CD4-positive, alpha-beta T cell (primary cell): ENCODE measurements around the gene FMNL1. TPM values are rescaled to one million over a fixed set of nuclear protein-coding genes. Genes with fewer than 3 reads are reported as not detected.

Experiments used
- ATAC-seq: fragments of 200-7000 bp; cut with Tn5 transposase; one replicate; pipeline ENCODE4 v1.10.0; 2022; ENCODE audit warnings: mild to moderate bottlenecking; ENCODE audit not compliant: poor library complexity
- CTCF ChIA-PET: fragments of 350-600 bp; sonication (Branson Sonifier 250); formaldehyde crosslinking; loops from one replicate; lab custom pipeline; 2021; ENCODE audit warnings: antibody characterized with exemption, inconsistent platforms; lab: Charles Lee
- POLR2A ChIA-PET: fragments of 350-600 bp; sonication (Branson Sonifier 250); formaldehyde crosslinking; loops from one replicate; lab custom pipeline; 2021; ENCODE audit warnings: antibody characterized with exemption, inconsistent platforms; lab: Charles Lee
- DNase-seq, 14 experiments: peaks; one replicate each; pipeline ENCODE4 v3.0.0-alpha.2; 2013 to 2020; ENCODE audit warnings: mixed read lengths in 2 of 14
- H3K27ac ChIP-seq, 2 donors: one replicate each; pipeline versions ENCODE4 v1.5.1 to v1.7.0; 2013; ENCODE audit warnings: low read length in 2 of 2, low read depth in 1 of 2, mild to moderate bottlenecking in 1 of 2
- H3K27me3 ChIP-seq, 2 experiments: 1 replicate in 1 of 2; 2 replicates in 1 of 2; pipeline versions ENCODE4 v1.6.1 to v1.7.0; 2013; ENCODE audit warnings: low read length in 2 of 2, control low read depth in 1 of 2, mild to moderate bottlenecking in 1 of 2, moderate library complexity in 1 of 2; ENCODE audit not compliant: insufficient read depth in 2 of 2, control insufficient read depth in 1 of 2
- H3K36me3 ChIP-seq: one replicate; pipeline ENCODE4 v1.6.1; 2013; ENCODE audit warnings: low read length, control low read depth; ENCODE audit not compliant: insufficient read depth
- H3K4me1 ChIP-seq: one replicate; pipeline ENCODE4 v1.6.1; 2013; ENCODE audit warnings: low read length, control low read depth; ENCODE audit not compliant: insufficient read depth
- H3K4me3 ChIP-seq: one replicate; pipeline ENCODE4 v1.5.1; 2013; ENCODE audit warnings: mild to moderate bottlenecking, low read length, moderate library complexity
- H3K9me3 ChIP-seq, 2 experiments: 1 replicate in 1 of 2; 2 replicates in 1 of 2; pipeline versions ENCODE4 v1.6.1 to v1.7.0; 2013; ENCODE audit warnings: low read length in 2 of 2, mild to moderate bottlenecking in 2 of 2, control low read depth in 1 of 2, moderate library complexity in 1 of 2; ENCODE audit not compliant: control insufficient read depth in 1 of 2, insufficient read depth in 1 of 2
- H3K27ac Mint-ChIP-seq: one replicate; pipeline ENCODE4 v1.8.0; 2020; ENCODE audit warnings: mixed read lengths
- H3K27me3 Mint-ChIP-seq: one replicate; pipeline ENCODE4 v1.8.0; 2021; ENCODE audit warnings: mixed read lengths
- H3K36me3 Mint-ChIP-seq: one replicate; pipeline ENCODE4 v1.8.0; 2021; ENCODE audit warnings: low read depth, mixed read lengths
- H3K4me1 Mint-ChIP-seq: one replicate; pipeline ENCODE4 v1.8.0; 2021; ENCODE audit warnings: low read depth, mixed read lengths
- H3K4me3 Mint-ChIP-seq: one replicate; pipeline ENCODE4 v1.8.0; 2020; ENCODE audit warnings: mild to moderate bottlenecking, mixed read lengths
- H3K9me3 Mint-ChIP-seq: one replicate; pipeline ENCODE4 v1.8.0; 2020; ENCODE audit warnings: mixed read lengths
- intact Hi-C, 2 experiments: fragments of 100-400 bp; cut with DNase I in 1 of 2; cut with micrococcal nuclease in 1 of 2; formaldehyde crosslinking; loops; one replicate each; pipeline versions ENCODE4 v1.15.1 to v1.9.0; 2023 to 2025; cut with DNase I, micrococcal nuclease
- total RNA-seq, 174 experiments: library from RNA in 2 of 174; stranded (reverse) in 2 of 174; gene quantifications; one replicate each; pipeline ENCODE4 v1.2.3 and lab custom pipeline; 2021 to 2026
- TF ChIP-seq, protein P1 (sequence below): fragments of 200-600 bp; IDR thresholded peaks from one replicate; pipeline ENCODE4 v1.8.0; 2022; ENCODE audit warnings: antibody characterized with exemption, mild to moderate bottlenecking

FMNL1 gene
- total RNA-seq, 2 experiments from 2014 or later = 378 to 387 TPM

DNA sequence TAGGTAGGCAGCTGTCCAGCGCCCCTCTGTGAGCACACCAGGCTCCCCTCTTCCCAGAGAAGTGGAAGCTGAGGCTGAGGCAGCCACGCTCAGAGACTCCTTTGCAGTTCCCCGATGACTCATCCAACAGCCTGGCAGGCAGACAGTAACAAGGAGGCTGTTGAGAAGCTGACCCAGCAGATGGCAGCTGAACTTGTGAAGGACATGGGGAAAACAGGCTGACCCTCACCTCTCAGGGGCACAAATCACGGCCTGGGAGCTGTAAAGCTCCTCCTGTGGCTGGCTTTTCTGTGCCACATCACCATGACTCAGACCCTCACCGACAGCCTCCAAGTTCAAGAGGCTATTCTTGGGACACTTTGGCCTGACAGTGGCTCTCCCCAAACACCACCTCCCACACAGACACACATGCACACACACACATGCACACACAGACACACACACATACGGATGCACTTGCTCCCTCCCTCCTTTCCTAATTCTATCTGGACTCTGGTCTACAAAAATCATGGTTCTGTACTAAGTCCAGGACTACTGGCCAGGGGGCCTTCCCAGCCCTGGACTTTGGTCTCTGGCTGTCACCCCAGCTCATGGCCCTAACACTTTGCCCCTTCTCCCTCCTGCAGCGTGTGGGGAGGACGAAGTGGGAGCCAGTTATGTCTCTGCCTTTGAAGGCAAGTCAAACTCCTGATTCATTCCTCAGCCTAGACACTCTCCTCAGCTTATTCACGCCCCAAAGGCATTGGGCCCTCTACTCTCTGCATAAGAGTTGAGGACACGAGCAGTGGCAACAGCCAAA, 71.9 kb downstream of the FMNL1 start:
- H3K4me3 Mint-ChIP-seq = no peak overlapping the region
- H3K4me3 ChIP-seq = no peak overlapping the region
- ChIA-PET POLR2A (interaction anchor here (1.5 to 1.7 kb wide), 2 partner anchors 17 to 21 kb away, joined by 3 to 4 read pairs; no protein-coding TSS in a partner anchor), CTCF (interaction anchor here (1.0 to 3.0 kb wide), 4 partner anchors 16 to 92 kb away, joined by 4 to 12 read pairs (median 6); partner anchors contain the start of gene MAP3K14)
- H3K4me1 Mint-ChIP-seq = peaks cover 65% of the 10 kb centered on the region
- H3K27ac Mint-ChIP-seq = peak overlapping the region; percentile 75
- no peaks in the 10 kb centered on the region for H3K27me3 Mint-ChIP-seq
- H3K9me3 Mint-ChIP-seq = no peaks in the 10 kb centered on the region
- H3K36me3 Mint-ChIP-seq = peaks cover 57% of the 10 kb centered on the region
- TF ChIP-seq, protein P1, sequence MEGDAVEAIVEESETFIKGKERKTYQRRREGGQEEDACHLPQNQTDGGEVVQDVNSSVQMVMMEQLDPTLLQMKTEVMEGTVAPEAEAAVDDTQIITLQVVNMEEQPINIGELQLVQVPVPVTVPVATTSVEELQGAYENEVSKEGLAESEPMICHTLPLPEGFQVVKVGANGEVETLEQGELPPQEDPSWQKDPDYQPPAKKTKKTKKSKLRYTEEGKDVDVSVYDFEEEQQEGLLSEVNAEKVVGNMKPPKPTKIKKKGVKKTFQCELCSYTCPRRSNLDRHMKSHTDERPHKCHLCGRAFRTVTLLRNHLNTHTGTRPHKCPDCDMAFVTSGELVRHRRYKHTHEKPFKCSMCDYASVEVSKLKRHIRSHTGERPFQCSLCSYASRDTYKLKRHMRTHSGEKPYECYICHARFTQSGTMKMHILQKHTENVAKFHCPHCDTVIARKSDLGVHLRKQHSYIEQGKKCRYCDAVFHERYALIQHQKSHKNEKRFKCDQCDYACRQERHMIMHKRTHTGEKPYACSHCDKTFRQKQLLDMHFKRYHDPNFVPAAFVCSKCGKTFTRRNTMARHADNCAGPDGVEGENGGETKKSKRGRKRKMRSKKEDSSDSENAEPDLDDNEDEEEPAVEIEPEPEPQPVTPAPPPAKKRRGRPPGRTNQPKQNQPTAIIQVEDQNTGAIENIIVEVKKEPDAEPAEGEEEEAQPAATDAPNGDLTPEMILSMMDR = no peak
- no peaks in the 10 kb centered on the region for H3K9me3 ChIP-seq
- no peak overlapping the region for H3K27ac ChIP-seq
- ATAC-seq (no peak), DNase-seq (peak in 3 of 14 experiments; percentile 44 to 65 (median 56))
- H3K4me1 ChIP-seq = peaks cover 53% of the 10 kb centered on the region
- H3K36me3 ChIP-seq = peaks cover 53% of the 10 kb centered on the region
- no peaks in the 10 kb centered on the region for H3K27me3 ChIP-seq
- intact Hi-C loops = no loop called here

DNA sequence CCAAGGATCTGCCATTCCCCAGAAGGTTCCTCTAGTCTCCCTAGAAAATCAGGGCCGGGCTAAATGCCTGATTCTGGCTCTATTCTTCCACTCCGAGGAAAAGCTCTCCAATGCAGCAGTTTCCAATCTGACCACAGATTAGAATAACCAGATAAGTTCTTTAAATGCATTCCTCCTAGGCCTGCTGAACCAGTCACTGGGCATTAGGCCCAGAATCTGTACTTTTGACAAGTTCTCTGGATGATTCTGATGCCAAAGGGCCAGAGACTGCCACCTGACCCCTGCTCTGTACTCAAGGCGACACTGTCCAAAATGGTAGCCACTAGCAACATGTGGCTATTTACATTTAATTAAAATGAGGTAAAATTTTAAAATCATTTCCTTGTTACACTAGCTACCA, 72.8 kb downstream of the FMNL1 start:
- peaks cover 49% of the 10 kb centered on the region for H3K36me3 ChIP-seq
- no peak overlapping the region for H3K4me3 ChIP-seq
- H3K27me3 ChIP-seq = no peaks in the 10 kb centered on the region
- Mint-ChIP-seq H3K36me3 (peaks cover 56% of the 10 kb centered on the region), H3K4me3 (no peak overlapping the region), H3K27ac (peak overlapping the region; percentile 75), H3K4me1 (peaks cover 73% of the 10 kb centered on the region), H3K27me3 (no peaks in the 10 kb centered on the region), H3K9me3 (no peaks in the 10 kb centered on the region)
- CTCF ChIA-PET = interaction anchor here (0.5 to 3.0 kb wide), 4 partner anchors 17 to 159 kb away, joined by 3 to 12 read pairs (median 5); partner anchors contain the start of genes ACBD4 and MAP3K14
- POLR2A ChIA-PET = interaction anchor here (1.2 to 1.5 kb wide), 2 partner anchors 20 to 23 kb away, joined by 3 to 5 read pairs; partner anchors contain the start of gene MAP3K14
- TF ChIP-seq, protein P1 = no peak
- no peak overlapping the region for H3K27ac ChIP-seq
- DNase-seq (no peak), ATAC-seq (no peak)
- no peaks in the 10 kb centered on the region for H3K9me3 ChIP-seq
- peaks cover 62% of the 10 kb centered on the region for H3K4me1 ChIP-seq
- intact Hi-C loops = no loop called here

DNA sequence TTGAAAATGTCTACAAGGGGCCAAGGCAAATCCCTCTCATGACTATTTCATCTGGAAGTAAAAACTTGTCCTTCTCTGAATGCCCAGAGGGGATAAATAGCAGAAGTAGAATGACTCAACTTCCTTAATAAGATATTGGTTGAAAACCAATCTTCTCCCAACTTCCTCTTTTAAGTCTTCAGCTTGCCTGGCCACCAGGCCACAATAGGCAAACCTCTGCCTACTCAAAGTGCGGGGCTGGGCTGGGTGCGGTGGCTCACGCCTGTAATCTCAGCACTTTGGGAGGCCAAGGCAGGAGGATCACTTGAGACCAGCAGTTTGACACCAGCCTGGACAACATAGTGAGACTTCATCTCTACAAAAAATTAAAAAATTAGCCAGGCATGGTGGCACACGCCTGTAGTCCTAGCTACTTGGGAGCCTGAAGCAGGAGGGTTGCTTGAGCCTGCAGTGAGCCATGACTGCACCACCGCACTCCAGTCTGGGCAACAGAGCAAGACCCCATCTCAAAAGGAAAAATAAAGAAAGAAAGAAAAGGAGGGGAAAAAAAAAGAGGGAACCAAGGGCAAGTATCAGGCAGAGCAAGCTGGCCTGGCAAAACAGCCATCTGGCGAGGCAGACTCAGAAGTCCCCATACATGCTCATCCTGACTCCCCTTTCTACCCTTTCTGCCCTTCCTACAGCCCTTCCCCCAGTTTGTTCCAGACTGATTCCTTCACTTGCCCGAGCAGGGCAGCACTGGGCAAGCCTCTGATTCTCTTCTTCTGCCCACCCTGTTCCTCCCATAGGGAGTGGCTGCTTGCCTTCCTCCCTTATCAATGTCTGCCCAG, 74.5 kb downstream of the FMNL1 start:
- ATAC-seq = no peak
- Mint-ChIP-seq H3K36me3 (peaks cover 39% of the 10 kb centered on the region), H3K9me3 (no peaks in the 10 kb centered on the region), H3K4me3 (peak overlapping the region; percentile 25), H3K27ac (peak overlapping the region; percentile 63), H3K4me1 (peaks cover 83% of the 10 kb centered on the region), H3K27me3 (no peaks in the 10 kb centered on the region)
- Histone ChIP-seq H3K36me3 (peaks cover 33% of the 10 kb centered on the region), H3K9me3 (no peaks in the 10 kb centered on the region), H3K4me3 (no peak overlapping the region), H3K27me3 (no peaks in the 10 kb centered on the region), H3K4me1 (peaks cover 79% of the 10 kb centered on the region), H3K27ac (no peak overlapping the region)
- peak in 4 of 14 experiments; percentile 21 to 60 (median 40) for DNase-seq
- intact Hi-C loops = loop anchor here in 1 of 2 experiments (2.0 kb wide), 1 partner anchor 19 kb away; no protein-coding TSS in a partner anchor
- ChIA-PET POLR2A (interaction anchor here (1.0 to 1.4 kb wide), 2 partner anchors 15 to 19 kb away, joined by 3 to 5 read pairs; no protein-coding TSS in a partner anchor), CTCF (interaction anchor here (1.3 to 3.0 kb wide), 3 partner anchors 12 to 161 kb away, joined by 3 to 12 read pairs (median 4); partner anchors contain the start of genes ACBD4 and MAP3K14)
- TF ChIP-seq, protein P1 = no peak
